Tibial nerve (tissue), 4 donors: ENCODE data around the gene LSS. TPM values are rescaled to one million over a fixed set of nuclear protein-coding genes. Genes with fewer than 3 reads are reported as not detected.
"Not testable (repeated sequence)": the region's sequence is repeated elsewhere in the genome, so short reads cannot be mapped to it uniquely, and the experiment has no call there.

Experiments used
- DNase-seq, 2 donors: peaks; one replicate each; pipeline ENCODE4 v3.0.0-alpha.2; 2019; ENCODE audit warnings: low spot score in 2 of 2
- H3K27ac ChIP-seq, 4 donors: fragments of 200-600 bp; sonication (generic) in 3 of 4; one replicate each; pipeline ENCODE4 v1.5.1; 2017 to 2019; ENCODE audit warnings: mild to moderate bottlenecking in 1 of 4
- H3K27me3 ChIP-seq, 2 donors: fragments of 200-600 bp; sonication (generic) in 1 of 2; one replicate each; pipeline versions ENCODE4 v1.5.1 to v1.6.0; 2017 to 2019
- H3K36me3 ChIP-seq, 3 donors: fragments of 200-600 bp; sonication (generic); one replicate each; pipeline ENCODE4 v1.5.1; 2018 to 2019
- H3K4me1 ChIP-seq, 4 donors: fragments of 200-600 bp; sonication (generic) in 3 of 4; one replicate each; pipeline ENCODE4 v1.5.1; 2017 to 2019
- H3K4me3 ChIP-seq, 4 donors: fragments of 200-600 bp; sonication (generic) in 3 of 4; one replicate each; pipeline ENCODE4 v1.5.1; 2017 to 2019; ENCODE audit warnings: mild to moderate bottlenecking in 1 of 4, moderate library complexity in 1 of 4
- H3K9me3 ChIP-seq, 4 donors: fragments of 200-600 bp; sonication (generic) in 3 of 4; one replicate each; pipeline ENCODE4 v1.5.1; 2017 to 2019
- CTCF ChIP-seq, 5 experiments: fragments of 200-600 bp in 3 of 5; fragments of 450-650 bp in 2 of 5; sonication (generic) in 3 of 5; IDR thresholded peaks; one replicate each; pipeline ENCODE4 v1.5.1; 2016 to 2019; ENCODE audit warnings: antibody characterized with exemption in 5 of 5, mild to moderate bottlenecking in 3 of 5, moderate library complexity in 2 of 5
- EP300 ChIP-seq, 2 donors: sonication (generic); formaldehyde crosslinking; IDR thresholded peaks; one replicate each; pipeline ENCODE4 v1.6.1; 2017; ENCODE audit warnings: antibody characterized with exemption in 2 of 2, mild to moderate bottlenecking in 1 of 2
- POLR2A ChIP-seq, 2 donors: fragments of 450-650 bp; IDR thresholded peaks; one replicate each; pipeline ENCODE4 v1.6.1; 2017; ENCODE audit warnings: antibody characterized with exemption in 2 of 2, mild to moderate bottlenecking in 2 of 2, moderate library complexity in 2 of 2
- WGBS, 2 donors: methylation state at CpG; one replicate each; pipeline ENCODE4 v1.1.5; 2018; 5-methylcytosine and 5-hydroxymethylcytosine counted together
- total RNA-seq, 4 donors: library from RNA; depleted of rRNA; stranded (reverse); fragments of >200 nt; gene quantifications; one replicate each; pipeline ENCODE4 v1.1.0, GENCODE V29; 2016

The LSS gene
- total RNA-seq, 4 donors from 2014 or later, result 69.3 to 132 (median 80.6) TPM

DNA sequence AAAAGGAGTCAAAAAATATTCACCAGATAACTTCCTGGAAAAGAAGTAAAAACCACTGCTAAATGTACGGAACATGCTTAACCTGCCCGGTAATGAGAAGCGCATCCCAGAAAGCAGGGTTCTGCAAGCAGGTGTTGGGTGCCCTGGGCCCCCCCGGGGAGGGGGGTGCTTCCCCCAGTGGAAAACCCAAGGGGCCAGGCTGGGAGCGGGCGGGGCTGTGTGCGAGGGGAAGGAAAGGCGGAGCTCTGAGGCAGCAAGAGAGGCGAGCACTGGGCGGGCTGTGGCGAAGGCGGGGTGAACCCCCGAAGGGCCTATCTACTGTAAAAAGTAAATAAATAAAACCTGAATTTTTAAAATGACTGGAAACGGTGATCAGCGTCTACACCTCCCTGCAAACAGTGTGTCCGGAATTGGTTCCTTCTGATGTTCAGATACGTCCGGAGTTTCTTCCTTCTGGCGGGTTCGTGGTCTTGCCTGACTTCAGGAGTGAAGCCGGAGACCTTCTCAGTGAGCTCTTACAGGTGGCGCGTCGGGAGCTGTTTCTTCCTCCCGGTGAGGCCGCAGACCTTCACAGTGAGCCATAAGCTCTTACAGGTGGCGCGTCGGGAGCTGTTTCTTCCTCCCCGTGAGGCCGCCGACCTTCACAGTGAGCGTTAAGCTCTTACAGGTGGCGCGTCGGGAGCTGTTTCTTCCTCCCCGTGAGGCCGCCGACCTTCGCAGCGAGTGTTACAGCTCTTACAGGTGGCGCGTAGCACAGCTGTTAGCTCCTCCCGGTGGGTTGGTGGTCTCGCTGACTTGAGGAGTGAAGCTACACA is 86.6 kb downstream of the LSS start:
- WGBS, 2 donors, result 70 to 82% methylated on average over 45 of the region's 45 CpGs
- no peak for DNase-seq
- Histone ChIP-seq H3K4me3 (peak overlapping the region in 1 of 4 donors; percentile 10), H3K27me3 (peaks cover 0 to 13% of the 10 kb centered on the region in 2 donors), H3K4me1 (peaks cover 0 to 10% (median 0%) of the 10 kb centered on the region in 4 donors), H3K9me3 (no peaks in the 10 kb centered on the region), H3K36me3 (no peaks in the 10 kb centered on the region), H3K27ac (no peak overlapping the region)
- TF ChIP-seq POLR2A (IDR thresholded peaks at IDR 0.05), result no peak
- TF ChIP-seq CTCF (IDR thresholded peaks at IDR 0.05), result no peak
- TF ChIP-seq EP300 (IDR thresholded peaks at IDR 0.05), result no peak

DNA sequence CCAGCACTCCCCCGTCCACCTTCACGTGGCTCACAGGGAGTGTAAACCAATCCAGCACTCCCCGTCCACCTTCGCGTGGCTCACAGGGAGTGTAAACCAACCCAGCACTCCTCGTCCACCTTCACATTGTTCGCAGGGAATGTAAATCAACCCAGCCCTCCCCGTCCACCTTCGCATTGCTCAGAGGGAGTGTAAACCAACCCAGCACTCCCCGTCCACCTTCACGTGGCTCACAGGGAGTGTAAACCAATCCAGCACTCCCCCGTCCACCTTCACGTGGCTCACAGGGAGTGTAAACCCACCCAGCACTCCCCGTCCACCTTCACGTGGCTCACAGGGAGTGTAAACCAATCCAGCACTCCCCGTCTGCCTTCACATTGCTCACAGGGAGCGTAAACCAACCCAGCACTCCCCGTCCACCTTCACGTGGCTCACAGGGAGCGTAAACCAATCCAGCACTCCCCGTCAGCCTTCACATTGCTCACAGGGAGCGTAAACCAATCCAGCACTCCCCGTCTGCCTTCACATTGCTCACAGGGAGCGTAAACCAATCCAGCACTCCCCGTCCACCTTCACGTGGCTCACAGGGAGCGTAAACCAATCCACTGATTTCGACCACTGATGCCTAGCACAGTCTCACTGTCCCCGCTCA is 88.1 kb downstream of the LSS start:
- H3K9me3 ChIP-seq, DNase-seq, H3K36me3 ChIP-seq, H3K27ac ChIP-seq, H3K4me3 ChIP-seq: not testable (repeated sequence)
- peaks cover 0 to 13% of the 10 kb centered on the region in 2 donors for H3K27me3 ChIP-seq
- H3K4me1 ChIP-seq, result peaks cover 0 to 10% (median 0%) of the 10 kb centered on the region in 4 donors
- WGBS, 2 donors, result 56 to 66% methylated on average over 29 of the region's 29 CpGs

DNA sequence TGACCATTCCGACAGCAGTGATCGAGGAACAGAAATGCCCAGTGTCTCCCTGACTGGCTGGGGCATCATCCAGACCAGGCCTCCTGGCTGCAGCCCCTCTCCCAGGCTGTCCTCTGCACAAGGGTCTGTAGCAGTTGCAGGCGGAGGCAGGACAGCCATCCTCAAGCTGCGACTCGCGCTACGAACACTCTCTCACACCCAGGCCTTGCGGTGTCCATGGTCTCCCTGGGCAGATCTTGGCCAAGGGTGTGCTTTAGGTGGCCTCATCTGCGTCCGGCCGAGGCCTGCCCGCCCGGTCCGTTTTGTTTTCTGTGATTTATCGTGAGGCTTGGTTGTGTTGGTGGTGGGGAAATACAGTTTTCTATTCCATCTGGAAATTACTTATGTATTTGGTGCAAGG is 88.9 kb downstream of the LSS start:
- Histone ChIP-seq H3K4me3 (no peak overlapping the region), H3K27ac (no peak overlapping the region), H3K4me1 (peaks cover 0 to 10% (median 0%) of the 10 kb centered on the region in 4 donors), H3K36me3 (no peaks in the 10 kb centered on the region), H3K9me3 (no peaks in the 10 kb centered on the region), H3K27me3 (peaks cover 0 to 13% of the 10 kb centered on the region in 2 donors)
- WGBS, 2 donors, result 87 to 92% methylated on average over 14 to 15 of the region's 15 CpGs
- DNase-seq, result no peak
- TF ChIP-seq EP300 (IDR thresholded peaks at IDR 0.05), result no peak
- no peak for TF ChIP-seq CTCF (IDR thresholded peaks at IDR 0.05)
- no peak for TF ChIP-seq POLR2A (IDR thresholded peaks at IDR 0.05)

DNA sequence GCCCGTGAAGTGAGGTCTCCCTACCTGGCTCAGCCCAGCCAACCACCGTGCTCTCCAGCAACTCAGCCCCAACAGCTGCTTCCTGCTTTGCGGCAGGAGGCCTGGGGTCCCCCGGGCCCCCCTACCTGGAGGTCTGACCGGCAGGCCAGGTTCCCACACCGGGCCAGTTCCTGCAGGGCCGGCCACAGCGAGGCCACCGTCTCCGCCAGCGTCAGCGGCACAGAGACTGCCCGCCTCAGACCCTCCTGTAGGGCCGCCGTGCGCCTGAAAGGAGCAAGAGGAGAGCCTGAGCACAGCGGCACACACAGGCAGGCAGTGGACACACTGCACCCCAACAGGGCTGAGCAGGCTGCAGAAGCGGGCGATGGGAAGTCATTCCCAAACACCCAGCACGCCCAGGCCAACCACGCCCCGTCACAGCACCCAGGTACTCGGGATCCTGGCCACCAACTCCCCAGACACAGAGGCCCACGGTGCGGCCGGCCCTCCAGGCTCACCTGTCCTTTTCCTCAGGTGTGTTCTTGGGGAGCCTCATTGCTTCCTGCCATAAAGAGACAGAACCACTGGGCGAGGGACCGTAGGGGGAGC is 90.1 kb downstream of the LSS start:
- H3K4me3 ChIP-seq, result no peak overlapping the region
- H3K27me3 ChIP-seq, result peaks cover 0 to 13% of the 10 kb centered on the region in 2 donors
- H3K27ac ChIP-seq, result no peak overlapping the region
- 87 to 95% methylated on average over 9 to 14 of the region's 28 CpGs for WGBS, 2 donors
- no peaks in the 10 kb centered on the region for H3K9me3 ChIP-seq
- no peak for DNase-seq
- peaks cover 0 to 3% (median 0%) of the 10 kb centered on the region in 4 donors for H3K4me1 ChIP-seq
- H3K36me3 ChIP-seq, result no peaks in the 10 kb centered on the region
- no peak for TF ChIP-seq EP300 (IDR thresholded peaks at IDR 0.05)
- TF ChIP-seq POLR2A (IDR thresholded peaks at IDR 0.05), result no peak
- TF ChIP-seq CTCF (IDR thresholded peaks at IDR 0.05), result no peak

Other genes starting within 250 kb of the LSS start
- 100 to 1,000 TPM; 356 to 669 (median 427) TPM for gene COL6A1, start 247.0 kb downstream of the LSS start, total RNA-seq
- gene COL6A2, start 130.7 kb downstream of the LSS start, total RNA-seq, result 1,000 to 10,000 TPM in 1 of 4 donors, 100 to 1,000 TPM in 3; 470 to 1,210 (median 744) TPM
- 10 to 100 TPM in 1 of 4 donors, 1 to 10 TPM in 3; 2.2 to 21.2 (median 2.5) TPM for gene FTCD, start 73.2 kb downstream of the LSS start, total RNA-seq
- 10 to 100 TPM in 1 of 4 donors, 1 to 10 TPM in 3; 4.5 to 12.9 (median 8.0) TPM for gene SPATC1L, start 44.3 kb downstream of the LSS start, total RNA-seq
- gene MCM3AP, start 56.8 kb upstream of the LSS start, total RNA-seq, result 100 to 1,000 TPM; 112 to 180 (median 146) TPM
- gene YBEY, start 57.6 kb upstream of the LSS start, total RNA-seq, result 10 to 100 TPM in 3 of 4 donors, 1 to 10 TPM in 1; 6.7 to 20.1 (median 15.5) TPM
- 10 to 100 TPM in 1 of 4 donors, 1 to 10 TPM in 3; 2.2 to 11.1 (median 3.0) TPM for gene C21orf58, start 95.1 kb upstream of the LSS start, total RNA-seq
- 10 to 100 TPM; 42.8 to 58.6 (median 45.9) TPM for gene PCNT, start 95.4 kb upstream of the LSS start, total RNA-seq
- 10 to 100 TPM; 55.5 to 67.2 (median 59.8) TPM for gene DIP2A, start 230.1 kb upstream of the LSS start, total RNA-seq